GM23338 (cell line): ENCODE measurements around the gene CHRNA4.

ENCODE experiments used
- EZH2 ChIP-seq: fragments of 200-600 bp; sonication (generic); IDR thresholded peaks from one replicate; pipeline ENCODE4 v1.8.0; 2017; ENCODE audit warnings: antibody characterized with exemption, mild to moderate bottlenecking, low read depth; ENCODE audit not compliant: unreplicated experiment
- POLR2AphosphoS5 ChIP-seq: IDR thresholded peaks from 2 replicates; pipeline ENCODE4 v1.6.1; 2016; ENCODE audit warnings: antibody characterized with exemption, low read depth
- ZNF114 ChIP-seq: fragments of 250-450 bp; sonication (Bioruptor Pico); IDR thresholded peaks from 2 replicates; pipeline ENCODE4 v1.5.0; 2020; ENCODE audit warnings: mild to moderate bottlenecking, moderate library complexity
- ZNF331 ChIP-seq: fragments of 250-450 bp; sonication (Bioruptor Pico); IDR thresholded peaks from 2 replicates; pipeline ENCODE4 v1.5.0; 2020; ENCODE audit warnings: low read depth, mild to moderate bottlenecking, moderate library complexity
- TF ChIP-seq, protein P1 (sequence below): IDR thresholded peaks from one replicate; pipeline ENCODE4 v1.6.1; 2018; ENCODE audit warnings: antibody characterized with exemption; ENCODE audit not compliant: unreplicated experiment
- TF ChIP-seq, protein P2 (sequence below), 2 experiments: fragments of 200-600 bp in 1 of 2; sonication (generic) in 1 of 2; conservative IDR thresholded peaks; 2 replicates each; pipeline versions ENCODE4 v1.5.1 to v1.6.1; 2016 to 2017; ENCODE audit warnings: antibody characterized with exemption in 2 of 2, low read depth in 2 of 2, mild to moderate bottlenecking in 2 of 2, moderate library complexity in 1 of 2

DNA sequence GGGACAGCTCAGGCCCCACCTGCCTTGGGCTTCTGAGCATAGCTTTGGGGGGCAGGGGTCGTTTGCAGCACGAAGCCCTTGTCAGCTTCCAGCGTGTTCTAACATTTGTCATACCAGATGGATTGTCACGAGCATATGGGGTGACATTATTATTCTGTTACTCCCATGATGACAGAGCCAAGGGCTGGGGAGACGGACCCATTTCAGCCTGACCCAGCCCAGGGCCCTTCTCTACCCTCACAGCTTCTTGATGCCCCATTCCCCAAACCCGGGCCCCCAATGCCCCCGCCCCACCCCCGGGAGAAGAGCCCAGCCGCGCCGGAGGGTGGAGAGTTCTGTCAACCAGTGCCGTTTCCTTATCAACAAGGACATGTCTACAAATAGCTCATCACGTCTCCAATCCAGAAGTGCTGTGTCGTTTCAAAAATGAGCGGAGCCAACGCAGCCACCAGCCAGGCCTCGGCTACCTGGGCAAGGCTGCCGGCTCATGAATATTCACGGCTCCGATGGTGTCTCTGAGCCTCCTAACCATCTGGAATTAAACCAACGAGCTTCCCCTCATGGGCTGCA lies 9.6 kb upstream of the CHRNA4 start:
- TF ChIP-seq EZH2 (no peak), ZNF331 (CRISPR knock-in tag) (no peak), POLR2AphosphoS5 (no peak), ZNF114 (CRISPR knock-in tag) (no peak)
- TF ChIP-seq, protein P1, sequence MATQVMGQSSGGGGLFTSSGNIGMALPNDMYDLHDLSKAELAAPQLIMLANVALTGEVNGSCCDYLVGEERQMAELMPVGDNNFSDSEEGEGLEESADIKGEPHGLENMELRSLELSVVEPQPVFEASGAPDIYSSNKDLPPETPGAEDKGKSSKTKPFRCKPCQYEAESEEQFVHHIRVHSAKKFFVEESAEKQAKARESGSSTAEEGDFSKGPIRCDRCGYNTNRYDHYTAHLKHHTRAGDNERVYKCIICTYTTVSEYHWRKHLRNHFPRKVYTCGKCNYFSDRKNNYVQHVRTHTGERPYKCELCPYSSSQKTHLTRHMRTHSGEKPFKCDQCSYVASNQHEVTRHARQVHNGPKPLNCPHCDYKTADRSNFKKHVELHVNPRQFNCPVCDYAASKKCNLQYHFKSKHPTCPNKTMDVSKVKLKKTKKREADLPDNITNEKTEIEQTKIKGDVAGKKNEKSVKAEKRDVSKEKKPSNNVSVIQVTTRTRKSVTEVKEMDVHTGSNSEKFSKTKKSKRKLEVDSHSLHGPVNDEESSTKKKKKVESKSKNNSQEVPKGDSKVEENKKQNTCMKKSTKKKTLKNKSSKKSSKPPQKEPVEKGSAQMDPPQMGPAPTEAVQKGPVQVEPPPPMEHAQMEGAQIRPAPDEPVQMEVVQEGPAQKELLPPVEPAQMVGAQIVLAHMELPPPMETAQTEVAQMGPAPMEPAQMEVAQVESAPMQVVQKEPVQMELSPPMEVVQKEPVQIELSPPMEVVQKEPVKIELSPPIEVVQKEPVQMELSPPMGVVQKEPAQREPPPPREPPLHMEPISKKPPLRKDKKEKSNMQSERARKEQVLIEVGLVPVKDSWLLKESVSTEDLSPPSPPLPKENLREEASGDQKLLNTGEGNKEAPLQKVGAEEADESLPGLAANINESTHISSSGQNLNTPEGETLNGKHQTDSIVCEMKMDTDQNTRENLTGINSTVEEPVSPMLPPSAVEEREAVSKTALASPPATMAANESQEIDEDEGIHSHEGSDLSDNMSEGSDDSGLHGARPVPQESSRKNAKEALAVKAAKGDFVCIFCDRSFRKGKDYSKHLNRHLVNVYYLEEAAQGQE, result no peak
- TF ChIP-seq, protein P2, sequence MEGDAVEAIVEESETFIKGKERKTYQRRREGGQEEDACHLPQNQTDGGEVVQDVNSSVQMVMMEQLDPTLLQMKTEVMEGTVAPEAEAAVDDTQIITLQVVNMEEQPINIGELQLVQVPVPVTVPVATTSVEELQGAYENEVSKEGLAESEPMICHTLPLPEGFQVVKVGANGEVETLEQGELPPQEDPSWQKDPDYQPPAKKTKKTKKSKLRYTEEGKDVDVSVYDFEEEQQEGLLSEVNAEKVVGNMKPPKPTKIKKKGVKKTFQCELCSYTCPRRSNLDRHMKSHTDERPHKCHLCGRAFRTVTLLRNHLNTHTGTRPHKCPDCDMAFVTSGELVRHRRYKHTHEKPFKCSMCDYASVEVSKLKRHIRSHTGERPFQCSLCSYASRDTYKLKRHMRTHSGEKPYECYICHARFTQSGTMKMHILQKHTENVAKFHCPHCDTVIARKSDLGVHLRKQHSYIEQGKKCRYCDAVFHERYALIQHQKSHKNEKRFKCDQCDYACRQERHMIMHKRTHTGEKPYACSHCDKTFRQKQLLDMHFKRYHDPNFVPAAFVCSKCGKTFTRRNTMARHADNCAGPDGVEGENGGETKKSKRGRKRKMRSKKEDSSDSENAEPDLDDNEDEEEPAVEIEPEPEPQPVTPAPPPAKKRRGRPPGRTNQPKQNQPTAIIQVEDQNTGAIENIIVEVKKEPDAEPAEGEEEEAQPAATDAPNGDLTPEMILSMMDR (conservative IDR thresholded peaks at IDR 0.05; ENCODE audit: low read depth in 2 of 2), result no peak
